Measurements from ENCODE around the gene PLCH1.

The PLCH1 gene

GRCh38 chr3:155520463-155520862 is 224.4 kb downstream of the PLCH1 start:
- Histone ChIP-seq H3K4me3 (ENCODE audit: low read length) (no peak overlapping the region), H3K27me3 (ENCODE audit: insufficient read depth, low read length) (no peaks in the 10 kb centered on the region), H3K27ac (ENCODE audit: low read depth, low read length) (no peak overlapping the region), H3K9ac (ENCODE audit: low read depth, low read length) (no peak overlapping the region), H3K9me3 (ENCODE audit: insufficient read depth, low read depth, low read length) (no peaks in the 10 kb centered on the region), H3K36me3 (ENCODE audit: insufficient read depth, low read length) (peaks cover 8% of the 10 kb centered on the region), H3K4me1 (ENCODE audit: insufficient read depth, low read length) (no peaks in the 10 kb centered on the region)
- 88% methylated on average over 2 of the region's 2 CpGs for WGBS

GRCh38 chr3:155519078-155519477 is 225.8 kb downstream of the PLCH1 start:
- Histone ChIP-seq H3K4me3 (ENCODE audit: low read length) (no peak overlapping the region), H3K27me3 (ENCODE audit: insufficient read depth, low read length) (no peaks in the 10 kb centered on the region), H3K9me3 (ENCODE audit: insufficient read depth, low read depth, low read length) (no peaks in the 10 kb centered on the region), H3K4me1 (ENCODE audit: insufficient read depth, low read length) (no peaks in the 10 kb centered on the region), H3K9ac (ENCODE audit: low read depth, low read length) (no peak overlapping the region), H3K27ac (ENCODE audit: low read depth, low read length) (no peak overlapping the region), H3K36me3 (ENCODE audit: insufficient read depth, low read length) (peaks cover 12% of the 10 kb centered on the region)
- WGBS, result 90% methylated on average over 3 of the region's 3 CpGs

- H3K9me3 ChIP-seq (ENCODE audit: insufficient read depth, low read depth, low read length), result no peaks in the 10 kb centered on the region
- no peak overlapping the region for H3K4me3 ChIP-seq (ENCODE audit: low read length)
- no peak overlapping the region for H3K9ac ChIP-seq (ENCODE audit: low read depth, low read length)
- no peaks in the 10 kb centered on the region for H3K27me3 ChIP-seq (ENCODE audit: insufficient read depth, low read length)
- no peaks in the 10 kb centered on the region for H3K4me1 ChIP-seq (ENCODE audit: insufficient read depth, low read length)
- peaks cover 5% of the 10 kb centered on the region for H3K36me3 ChIP-seq (ENCODE audit: insufficient read depth, low read length)
- WGBS, result no CpG with 5 or more reads among the region's 1 CpG
- H3K27ac ChIP-seq (ENCODE audit: low read depth, low read length), result no peak overlapping the region
These were observed 227.0 kb downstream of the PLCH1 start for GRCh38 chr3:155517903-155518302.

GRCh38 chr3:155516439-155516838 is 228.4 kb downstream of the PLCH1 start:
- Histone ChIP-seq H3K9ac (ENCODE audit: low read depth, low read length) (no peak overlapping the region), H3K27ac (ENCODE audit: low read depth, low read length) (no peak overlapping the region), H3K27me3 (ENCODE audit: insufficient read depth, low read length) (no peaks in the 10 kb centered on the region), H3K4me3 (ENCODE audit: low read length) (no peak overlapping the region), H3K9me3 (ENCODE audit: insufficient read depth, low read depth, low read length) (no peaks in the 10 kb centered on the region), H3K36me3 (ENCODE audit: insufficient read depth, low read length) (peaks cover 5% of the 10 kb centered on the region), H3K4me1 (ENCODE audit: insufficient read depth, low read length) (peaks cover 6% of the 10 kb centered on the region)
- WGBS, result 94% methylated on average over 2 of the region's 2 CpGs

DNA sequence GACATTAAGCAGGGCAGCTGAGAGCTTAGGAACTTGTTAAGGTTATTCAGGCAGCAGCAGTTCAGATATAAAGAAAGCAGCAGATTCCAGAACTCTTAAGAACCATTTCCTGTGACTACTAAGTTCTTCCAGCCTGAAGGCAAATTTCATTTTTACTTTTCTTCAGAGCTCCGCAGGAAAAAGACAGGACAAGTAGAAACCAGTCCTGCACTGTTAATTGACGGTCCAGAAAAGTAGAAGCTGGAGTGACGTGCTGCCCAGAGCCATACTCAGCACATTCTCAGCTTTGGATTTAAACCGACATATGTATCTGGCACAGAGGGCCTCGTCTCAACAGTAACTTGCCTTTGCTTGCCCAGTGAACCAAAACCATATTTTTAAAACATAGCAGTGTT is 232.0 kb downstream of the PLCH1 start:
- Histone ChIP-seq H3K27ac (ENCODE audit: low read depth, low read length) (no peak overlapping the region), H3K27me3 (ENCODE audit: insufficient read depth, low read length) (no peaks in the 10 kb centered on the region), H3K4me1 (ENCODE audit: insufficient read depth, low read length) (peaks cover 6% of the 10 kb centered on the region), H3K9ac (ENCODE audit: low read depth, low read length) (no peak overlapping the region), H3K4me3 (ENCODE audit: low read length) (no peak overlapping the region), H3K9me3 (ENCODE audit: insufficient read depth, low read depth, low read length) (no peaks in the 10 kb centered on the region), H3K36me3 (ENCODE audit: insufficient read depth, low read length) (peaks cover 5% of the 10 kb centered on the region)
- WGBS, result 96% methylated on average over 5 of the region's 5 CpGs

- H3K27ac ChIP-seq (ENCODE audit: low read depth, low read length), result no peak overlapping the region
- WGBS, result 84% methylated on average over 8 of the region's 8 CpGs
- H3K9me3 ChIP-seq (ENCODE audit: insufficient read depth, low read depth, low read length), result no peaks in the 10 kb centered on the region
- H3K27me3 ChIP-seq (ENCODE audit: insufficient read depth, low read length), result no peaks in the 10 kb centered on the region
- H3K4me1 ChIP-seq (ENCODE audit: insufficient read depth, low read length), result peaks cover 6% of the 10 kb centered on the region
- peak overlapping the region; percentile 17; the same call in 1 of the 2 replicates for H3K4me3 ChIP-seq (ENCODE audit: low read length)
- H3K36me3 ChIP-seq (ENCODE audit: insufficient read depth, low read length), result peaks cover 5% of the 10 kb centered on the region
- peak overlapping the region; percentile 38 for H3K9ac ChIP-seq (ENCODE audit: low read depth, low read length)
These were observed 232.6 kb downstream of the PLCH1 start for GRCh38 chr3:155512175-155512866.

DNA sequence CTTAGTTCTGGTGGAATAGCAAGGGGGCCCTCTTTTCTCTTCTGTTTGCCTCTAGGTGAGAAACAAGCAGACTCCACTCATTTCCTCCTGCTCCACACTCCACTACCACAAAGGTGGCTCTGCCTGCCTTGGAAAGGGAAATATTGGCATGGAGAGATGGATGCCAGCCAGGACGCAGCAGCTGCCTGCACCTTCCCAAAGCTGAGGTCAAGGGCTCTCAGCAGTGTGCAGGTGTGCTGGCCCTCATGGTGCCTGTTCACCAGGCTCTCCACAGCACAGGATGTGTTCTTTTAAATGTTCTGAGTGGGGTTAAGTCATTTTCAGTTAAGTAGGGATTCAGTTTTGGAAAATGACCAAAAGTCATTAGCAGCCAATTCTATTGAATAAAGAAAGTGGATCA is 240.2 kb downstream of the PLCH1 start:
- Histone ChIP-seq H3K27ac (ENCODE audit: low read depth, low read length) (no peak overlapping the region), H3K36me3 (ENCODE audit: insufficient read depth, low read length) (peaks cover 13% of the 10 kb centered on the region), H3K4me3 (ENCODE audit: low read length) (no peak overlapping the region), H3K27me3 (ENCODE audit: insufficient read depth, low read length) (no peaks in the 10 kb centered on the region), H3K4me1 (ENCODE audit: insufficient read depth, low read length) (no peaks in the 10 kb centered on the region), H3K9me3 (ENCODE audit: insufficient read depth, low read depth, low read length) (no peaks in the 10 kb centered on the region), H3K9ac (ENCODE audit: low read depth, low read length) (no peak overlapping the region)
- WGBS, result 92% methylated on average over 1 of the region's 1 CpG

- WGBS, result 98% methylated on average over 5 of the region's 5 CpGs
- no peak overlapping the region for H3K27ac ChIP-seq (ENCODE audit: low read depth, low read length)
These were observed 242.2 kb downstream of the PLCH1 start for GRCh38 chr3:155502630-155503029.

DNA sequence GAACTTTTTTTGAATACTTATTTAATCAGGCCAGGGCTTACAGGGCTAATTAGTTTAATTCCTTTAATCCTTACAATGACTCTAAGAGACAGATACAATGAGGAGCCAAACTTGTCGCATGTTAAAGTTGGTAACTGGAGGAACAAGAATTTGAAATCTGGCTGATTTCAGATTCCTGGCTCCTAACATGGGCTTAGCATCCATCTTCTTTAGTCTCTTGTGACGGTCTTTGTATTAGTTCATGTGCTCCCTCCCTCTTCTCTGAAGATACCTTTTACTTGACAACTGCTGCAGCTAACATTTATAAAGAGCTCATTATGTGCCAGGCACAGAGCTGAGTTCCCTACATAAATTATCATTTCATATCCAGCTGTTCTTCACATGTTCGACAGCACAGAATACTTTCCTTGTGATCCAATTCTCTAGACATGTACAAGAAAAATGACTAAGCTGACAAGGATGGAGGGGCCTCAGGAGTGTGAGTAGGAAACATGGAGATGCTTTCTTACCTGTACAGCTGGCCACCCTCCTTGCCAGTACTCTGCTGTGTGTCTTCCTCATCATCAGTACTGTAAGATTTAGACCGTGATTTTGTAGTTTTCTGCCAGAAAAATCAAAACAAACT is 244.6 kb downstream of the PLCH1 start:
- H3K27me3 ChIP-seq (ENCODE audit: insufficient read depth, low read length), result no peaks in the 10 kb centered on the region

More at GRCh38 chr3:155502630-155503029, 242.2 kb downstream of the PLCH1 start:
- H3K9ac ChIP-seq (ENCODE audit: low read depth, low read length), result no peak overlapping the region
- H3K4me3 ChIP-seq (ENCODE audit: low read length), result no peak overlapping the region
- no peaks in the 10 kb centered on the region for H3K9me3 ChIP-seq (ENCODE audit: insufficient read depth, low read depth, low read length)
- no peaks in the 10 kb centered on the region for H3K27me3 ChIP-seq (ENCODE audit: insufficient read depth, low read length)
- peaks cover 26% of the 10 kb centered on the region for H3K36me3 ChIP-seq (ENCODE audit: insufficient read depth, low read length)
- H3K4me1 ChIP-seq (ENCODE audit: insufficient read depth, low read length), result no peaks in the 10 kb centered on the region

GRCh38 chr3:155497930-155498647 is 246.8 kb downstream of the PLCH1 start:
- Histone ChIP-seq H3K36me3 (ENCODE audit: insufficient read depth, low read length) (peaks cover 26% of the 10 kb centered on the region), H3K4me3 (ENCODE audit: low read length) (no peak overlapping the region), H3K27me3 (ENCODE audit: insufficient read depth, low read length) (no peaks in the 10 kb centered on the region), H3K9ac (ENCODE audit: low read depth, low read length) (no peak overlapping the region), H3K27ac (ENCODE audit: low read depth, low read length) (no peak overlapping the region), H3K4me1 (ENCODE audit: insufficient read depth, low read length) (no peaks in the 10 kb centered on the region), H3K9me3 (ENCODE audit: insufficient read depth, low read depth, low read length) (no peaks in the 10 kb centered on the region)
- 92% methylated on average over 4 of the region's 5 CpGs for WGBS

More for the DNA sequence above, 244.6 kb downstream of the PLCH1 start:
- Histone ChIP-seq H3K36me3 (ENCODE audit: insufficient read depth, low read length) (peaks cover 34% of the 10 kb centered on the region), H3K4me3 (ENCODE audit: low read length) (no peak overlapping the region), H3K27ac (ENCODE audit: low read depth, low read length) (no peak overlapping the region), H3K9me3 (ENCODE audit: insufficient read depth, low read depth, low read length) (no peaks in the 10 kb centered on the region), H3K9ac (ENCODE audit: low read depth, low read length) (no peak overlapping the region), H3K4me1 (ENCODE audit: insufficient read depth, low read length) (no peaks in the 10 kb centered on the region)
- 93% methylated on average over 4 of the region's 4 CpGs for WGBS

DNA sequence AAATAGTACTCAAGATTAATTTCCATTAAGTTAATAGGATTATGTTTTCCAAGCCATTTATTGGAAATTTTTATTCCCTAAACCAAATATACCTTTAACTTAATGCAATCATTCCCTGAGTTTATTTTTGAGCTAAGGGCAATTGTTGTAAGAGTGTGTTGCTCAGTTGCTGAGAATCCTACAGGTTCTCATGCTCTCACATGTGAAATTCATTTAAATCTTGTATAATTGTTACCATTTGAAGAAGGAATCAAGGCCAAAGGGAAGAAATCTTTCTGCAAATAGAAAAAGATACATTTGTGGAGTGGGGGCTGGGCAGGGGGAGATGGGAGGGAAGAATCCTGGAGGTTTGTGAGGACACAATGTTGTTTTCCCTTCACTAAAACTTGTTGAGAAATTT is 248.7 kb downstream of the PLCH1 start:
- Histone ChIP-seq H3K4me1 (ENCODE audit: insufficient read depth, low read length) (no peaks in the 10 kb centered on the region), H3K4me3 (ENCODE audit: low read length) (no peak overlapping the region), H3K27ac (ENCODE audit: low read depth, low read length) (no peak overlapping the region), H3K27me3 (ENCODE audit: insufficient read depth, low read length) (no peaks in the 10 kb centered on the region), H3K9ac (ENCODE audit: low read depth, low read length) (no peak overlapping the region), H3K36me3 (ENCODE audit: insufficient read depth, low read length) (peaks cover 40% of the 10 kb centered on the region), H3K9me3 (ENCODE audit: insufficient read depth, low read depth, low read length) (no peaks in the 10 kb centered on the region)
